Measurements from ENCODE around the gene GGACT. TPM values are rescaled to one million over a fixed set of nuclear protein-coding genes. Genes with fewer than 3 reads are reported as not detected.

GGACT gene
- polyA plus RNA-seq, 3 donors, result 1.7 to 8.3 (median 6.5) TPM

- Mint-ChIP-seq H3K9me3 (peaks cover 0 to 5% (median 0%) of the 10 kb centered on the region in 7 donors), H3K27me3 (ENCODE audit: low read depth in 3 of 3) (peaks cover 0 to 4% (median 2%) of the 10 kb centered on the region in 3 donors), H3K36me3 (no peaks in the 10 kb centered on the region), H3K4me1 (no peaks in the 10 kb centered on the region), H3K27ac (no peak overlapping the region), H3K4me3 (no peak overlapping the region)
- H4K20me1 ChIP-seq (ENCODE audit: insufficient read depth, low read length), result no peaks in the 10 kb centered on the region
- intact Hi-C loops (cut with micrococcal nuclease), result no loop called here
- no peaks in the 10 kb centered on the region for H3K4me1 ChIP-seq (ENCODE audit: control insufficient read depth in 1 of 2, insufficient read depth in 2 of 2, low read length in 2 of 2)
- TF ChIP-seq CTCF (IDR thresholded peaks at IDR 0.05), result peak; percentile 26
- H3K36me3 ChIP-seq (replicated peaks in 1 of 2; ENCODE audit: control insufficient read depth in 1 of 2, insufficient read depth in 2 of 2, low read length in 2 of 2), result no peaks in the 10 kb centered on the region
- H2AFZ ChIP-seq (ENCODE audit: insufficient read depth, low read depth, low read length, poor library complexity, severe bottlenecking), result no peak overlapping the region
- DNase-seq, result no peak
- WGBS (ENCODE audit: insufficient coverage), result 93% methylated on average over 3 of the region's 4 CpGs
- H3K4me3 ChIP-seq (replicated peaks in 1 of 3; ENCODE audit: low read depth in 2 of 3, low read length in 3 of 3), result no peak overlapping the region
- H3K79me2 ChIP-seq (ENCODE audit: insufficient read depth, low read length), result no peaks in the 10 kb centered on the region
- no peak overlapping the region for H3K4me2 ChIP-seq (replicated peaks; ENCODE audit: extremely low read depth, low read length, poor library complexity, severe bottlenecking)
- no peaks in the 10 kb centered on the region for H3K27me3 ChIP-seq (ENCODE audit: control insufficient read depth in 2 of 2, insufficient read depth in 2 of 2, low read length in 2 of 2)
- no peak overlapping the region for H3K9ac ChIP-seq (ENCODE audit: insufficient read depth, low read length, poor library complexity, severe bottlenecking)
- H3K27ac ChIP-seq (ENCODE audit: low read depth in 1 of 2, low read length in 2 of 2), result no peak overlapping the region
- peaks cover 0 to 3% of the 10 kb centered on the region in 2 donors for H3K9me3 ChIP-seq (replicated peaks in 1 of 2; ENCODE audit: control insufficient read depth in 1 of 2, insufficient read depth in 1 of 2, low read length in 2 of 2)
Measured at GRCh38 chr13:100594731-100595130, 6.1 kb upstream of the GGACT start.

GRCh38 chr13:100594255-100594654, 5.7 kb upstream of the GGACT start:
- 97% methylated on average over 7 of the region's 9 CpGs for WGBS (ENCODE audit: insufficient coverage)
- no peak overlapping the region for H2AFZ ChIP-seq (ENCODE audit: insufficient read depth, low read depth, low read length, poor library complexity, severe bottlenecking)
- no peak overlapping the region for H3K4me3 Mint-ChIP-seq

More at GRCh38 chr13:100594255-100594654, 5.7 kb upstream of the GGACT start:
- Histone ChIP-seq H3K9ac (ENCODE audit: insufficient read depth, low read length, poor library complexity, severe bottlenecking) (no peak overlapping the region), H3K27me3 (ENCODE audit: control insufficient read depth in 2 of 2, insufficient read depth in 2 of 2, low read length in 2 of 2) (no peaks in the 10 kb centered on the region), H3K27ac (ENCODE audit: low read depth in 1 of 2, low read length in 2 of 2) (no peak overlapping the region), H3K4me3 (replicated peaks in 1 of 3; ENCODE audit: low read depth in 2 of 3, low read length in 3 of 3) (no peak overlapping the region), H3K9me3 (replicated peaks in 1 of 2; ENCODE audit: control insufficient read depth in 1 of 2, insufficient read depth in 1 of 2, low read length in 2 of 2) (peaks cover 0 to 3% of the 10 kb centered on the region in 2 donors), H3K36me3 (replicated peaks in 1 of 2; ENCODE audit: control insufficient read depth in 1 of 2, insufficient read depth in 2 of 2, low read length in 2 of 2) (no peaks in the 10 kb centered on the region), H3K79me2 (ENCODE audit: insufficient read depth, low read length) (no peaks in the 10 kb centered on the region), H4K20me1 (ENCODE audit: insufficient read depth, low read length) (no peaks in the 10 kb centered on the region), H3K4me2 (replicated peaks; ENCODE audit: extremely low read depth, low read length, poor library complexity, severe bottlenecking) (no peak overlapping the region), H3K4me1 (ENCODE audit: control insufficient read depth in 1 of 2, insufficient read depth in 2 of 2, low read length in 2 of 2) (no peaks in the 10 kb centered on the region)
- H3K27ac Mint-ChIP-seq, result no peak overlapping the region
- intact Hi-C loops (cut with micrococcal nuclease), result no loop called here
- TF ChIP-seq CTCF (IDR thresholded peaks at IDR 0.05), result peak; percentile 15
- peaks cover 0 to 5% (median 0%) of the 10 kb centered on the region in 7 donors for H3K9me3 Mint-ChIP-seq
- no peaks in the 10 kb centered on the region for H3K36me3 Mint-ChIP-seq
- H3K4me1 Mint-ChIP-seq, result no peaks in the 10 kb centered on the region
- peaks cover 0 to 4% (median 2%) of the 10 kb centered on the region in 3 donors for H3K27me3 Mint-ChIP-seq (ENCODE audit: low read depth in 3 of 3)
- DNase-seq, result no peak

All from CD14-positive monocyte (primary cell).